Daoy (cell line): ENCODE data around the gene SEMA5A. TPM values are rescaled to one million over a fixed set of nuclear protein-coding genes. Genes with fewer than 3 reads are reported as not detected.

Experiments used
- DNase-seq: peaks from one replicate; pipeline ENCODE4 v3.0.0-alpha.2; 2015; ENCODE audit warnings: low read depth
- total RNA-seq: library from RNA; depleted of rRNA; stranded (reverse); fragments of >200 nt; shearing (Covaris generic); gene quantifications from 2 replicates; pipeline ENCODE4 v1.2.3, GENCODE V29; 2014

The SEMA5A gene
- total RNA-seq, 1 experiment from 2014 or later, result 0.23 TPM

DNA sequence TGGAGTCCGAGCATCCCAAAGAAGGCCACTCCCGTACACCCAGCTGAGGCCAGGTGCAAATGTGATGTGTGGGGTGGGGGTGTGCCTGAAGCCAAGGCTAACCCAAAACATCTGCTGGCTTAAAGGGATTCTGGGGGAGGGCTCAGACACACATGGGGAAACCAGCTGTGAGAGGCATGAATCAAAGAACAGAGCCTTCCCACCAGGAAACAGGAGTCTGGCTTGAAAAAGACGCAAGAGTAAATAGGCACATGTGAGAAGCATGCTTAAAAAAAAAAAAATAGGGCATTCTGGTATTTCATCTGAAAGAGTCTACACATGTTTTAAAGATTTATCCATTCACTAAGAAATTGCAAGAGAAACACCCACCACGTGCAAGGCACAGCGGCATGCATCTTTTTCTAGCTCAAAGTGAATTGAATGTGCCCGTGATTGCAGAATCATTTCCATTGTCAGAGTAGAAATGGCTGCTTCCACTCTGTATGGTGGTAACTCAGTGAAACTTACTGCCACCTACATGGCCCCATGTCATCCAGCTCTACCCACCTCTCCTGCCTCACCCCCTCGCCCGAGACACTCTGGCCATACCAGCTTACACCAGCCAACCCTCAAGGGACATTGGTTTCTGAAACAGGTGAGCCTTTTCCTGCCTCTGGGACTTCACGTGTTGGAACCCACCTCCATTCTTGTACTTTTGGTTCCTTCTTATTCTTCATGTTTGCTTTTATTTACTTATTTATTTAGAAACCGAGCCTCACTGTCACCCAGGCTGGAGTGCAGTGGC lies 71.5 kb downstream of the SEMA5A start:
- DNase-seq, result no peak

DNA sequence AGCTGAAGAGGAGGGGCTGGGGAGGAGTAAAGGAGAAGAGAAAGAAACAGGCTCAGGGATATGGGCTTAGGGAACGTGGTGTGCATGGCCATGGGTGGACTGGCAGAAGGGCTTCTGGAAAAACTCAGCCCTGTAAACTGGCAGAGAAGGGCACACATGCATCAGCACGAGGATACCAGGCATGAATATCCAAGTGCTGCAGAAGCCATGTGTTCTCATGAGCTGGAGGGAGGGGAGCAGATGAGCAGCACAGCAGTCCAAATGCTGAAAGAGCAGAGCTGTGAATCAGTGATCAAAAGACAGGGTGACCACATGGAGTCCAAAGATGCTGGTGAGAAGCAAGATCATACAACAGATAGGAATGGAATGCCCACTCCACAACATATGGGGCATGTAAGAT lies 72.3 kb downstream of the SEMA5A start:
- no peak for DNase-seq

DNA sequence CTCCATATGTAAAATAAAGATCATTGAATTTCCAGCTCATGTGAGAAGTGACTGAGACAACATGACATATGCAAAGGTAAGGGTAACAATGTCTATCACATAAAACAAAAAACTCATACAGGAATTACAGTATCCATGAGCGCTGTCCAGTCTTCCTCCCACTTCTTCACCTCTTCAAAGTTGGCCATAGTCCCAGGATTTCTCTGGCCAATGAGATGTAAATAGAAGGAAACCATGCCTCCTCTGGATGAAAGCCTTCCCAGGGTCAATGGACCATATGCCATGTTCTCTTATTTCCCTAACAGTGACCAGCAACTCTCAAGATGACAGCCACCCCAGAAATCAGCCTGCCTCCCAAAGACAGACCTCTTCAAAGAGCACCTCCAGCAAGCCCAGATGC lies 75.5 kb downstream of the SEMA5A start:
- no peak for DNase-seq

DNA sequence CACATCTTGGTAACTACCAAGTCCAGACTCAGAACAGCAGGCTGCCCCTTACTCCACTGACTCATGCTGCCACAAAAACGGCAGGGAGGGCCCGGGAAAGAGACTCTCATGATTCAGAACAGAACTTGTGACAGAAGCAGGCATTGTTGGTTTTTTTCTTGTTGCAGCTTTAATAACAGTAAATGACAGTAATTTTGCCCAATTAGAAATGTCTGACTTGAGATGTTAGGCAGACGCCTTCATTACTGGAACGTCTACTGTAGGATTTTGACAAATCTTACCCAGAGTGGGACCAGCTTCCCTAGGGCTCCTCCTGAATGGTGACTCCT lies 77.9 kb downstream of the SEMA5A start:
- DNase-seq, result peak; percentile 38

DNA sequence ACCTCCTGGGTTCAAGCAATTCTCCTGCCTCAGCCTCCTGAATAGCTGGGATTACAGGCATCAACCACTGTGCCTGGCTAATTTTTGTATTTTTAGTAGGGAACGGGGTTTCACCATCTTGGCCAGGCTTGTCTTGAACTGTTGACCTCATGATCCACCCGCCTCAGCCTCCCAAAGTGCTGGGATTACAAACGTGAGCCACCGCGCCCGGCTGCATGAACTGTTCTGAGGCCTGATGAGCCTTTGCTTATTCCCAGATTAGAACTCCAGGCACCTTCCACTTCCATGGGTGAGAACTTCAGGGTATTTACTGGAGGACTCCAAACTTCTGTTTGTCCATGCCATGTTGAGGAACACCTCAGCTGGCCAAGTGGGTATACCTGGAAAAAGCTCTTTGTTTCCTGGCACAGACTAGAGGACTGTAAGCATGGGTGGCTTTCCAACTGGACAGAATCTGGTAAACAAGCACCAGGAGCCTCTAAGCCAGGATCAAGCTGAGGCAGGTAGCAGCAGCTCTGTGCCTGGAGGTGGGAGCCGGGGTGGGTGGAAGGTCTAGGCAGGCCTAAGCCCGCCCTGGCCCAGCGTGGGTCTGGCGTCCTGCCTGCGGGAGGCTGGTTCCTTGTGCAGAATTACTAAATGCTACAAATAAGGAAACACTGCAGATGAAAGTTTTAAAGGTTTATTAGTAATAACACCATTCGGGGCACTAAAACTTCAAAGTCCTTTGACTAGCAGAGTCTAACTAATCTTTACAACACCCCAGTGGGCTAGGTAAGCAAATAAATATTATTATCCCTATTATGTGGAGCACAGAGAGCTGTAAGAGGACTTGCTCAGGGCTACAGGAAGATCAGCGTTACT lies 78.4 kb downstream of the SEMA5A start:
- DNase-seq, result peak; percentile 6

DNA sequence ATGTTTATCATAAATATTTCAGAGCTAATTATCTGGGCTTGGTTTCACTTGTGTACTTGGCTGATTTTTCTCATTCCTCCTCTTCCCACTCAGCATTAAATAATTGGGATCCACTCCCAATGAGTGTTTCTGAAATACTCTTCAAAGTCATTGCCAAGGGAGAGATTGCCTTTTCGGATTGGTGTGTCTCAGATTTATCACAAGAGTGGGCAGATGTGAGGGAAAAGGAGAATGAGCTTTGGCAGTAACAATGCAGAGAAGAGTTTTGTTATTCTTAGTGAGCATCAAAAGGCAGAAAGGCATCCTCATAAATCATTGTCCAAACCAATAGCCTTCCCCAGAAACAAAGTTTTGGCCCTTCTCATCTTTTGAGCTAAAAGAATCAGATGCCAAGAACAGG lies 79.2 kb downstream of the SEMA5A start:
- DNase-seq, result no peak

DNA sequence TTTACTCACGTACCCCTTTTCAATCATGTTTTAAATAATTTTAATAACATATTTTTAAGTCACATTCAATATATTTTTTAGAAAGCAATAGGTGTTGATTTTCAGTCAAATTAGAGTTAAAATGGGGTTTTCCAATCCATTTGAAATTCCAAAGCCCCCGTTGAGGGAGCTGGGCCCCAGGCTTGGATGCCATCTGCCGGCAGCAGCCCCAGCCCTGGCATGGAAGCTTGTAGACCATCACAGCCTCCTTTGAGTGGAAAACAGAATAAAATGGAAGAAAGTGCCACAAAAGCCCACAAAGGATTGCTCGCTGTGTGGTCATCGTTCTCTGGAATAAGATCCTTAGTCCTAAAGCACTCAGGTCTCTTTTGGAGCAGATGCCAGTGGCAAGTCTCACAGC lies 81.4 kb downstream of the SEMA5A start:
- no peak for DNase-seq

DNA sequence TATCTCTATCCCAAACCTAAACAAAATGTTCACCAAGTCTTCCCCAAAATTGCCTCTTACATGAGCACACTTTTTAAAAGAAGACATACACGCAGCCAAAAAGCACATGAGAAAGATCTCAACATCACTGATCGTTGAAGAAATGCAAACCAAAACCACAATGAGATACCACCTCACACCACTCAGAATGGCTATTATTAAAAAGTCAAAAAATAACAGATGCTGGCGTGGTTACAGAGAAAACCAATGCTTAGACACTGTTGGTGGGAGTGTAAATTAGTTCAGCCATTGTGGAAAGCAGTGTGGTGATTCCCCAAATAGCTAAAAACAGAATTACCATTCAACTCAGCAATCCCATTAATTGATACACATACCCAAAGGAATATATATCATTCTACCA lies 83.8 kb downstream of the SEMA5A start:
- DNase-seq, result no peak

DNA sequence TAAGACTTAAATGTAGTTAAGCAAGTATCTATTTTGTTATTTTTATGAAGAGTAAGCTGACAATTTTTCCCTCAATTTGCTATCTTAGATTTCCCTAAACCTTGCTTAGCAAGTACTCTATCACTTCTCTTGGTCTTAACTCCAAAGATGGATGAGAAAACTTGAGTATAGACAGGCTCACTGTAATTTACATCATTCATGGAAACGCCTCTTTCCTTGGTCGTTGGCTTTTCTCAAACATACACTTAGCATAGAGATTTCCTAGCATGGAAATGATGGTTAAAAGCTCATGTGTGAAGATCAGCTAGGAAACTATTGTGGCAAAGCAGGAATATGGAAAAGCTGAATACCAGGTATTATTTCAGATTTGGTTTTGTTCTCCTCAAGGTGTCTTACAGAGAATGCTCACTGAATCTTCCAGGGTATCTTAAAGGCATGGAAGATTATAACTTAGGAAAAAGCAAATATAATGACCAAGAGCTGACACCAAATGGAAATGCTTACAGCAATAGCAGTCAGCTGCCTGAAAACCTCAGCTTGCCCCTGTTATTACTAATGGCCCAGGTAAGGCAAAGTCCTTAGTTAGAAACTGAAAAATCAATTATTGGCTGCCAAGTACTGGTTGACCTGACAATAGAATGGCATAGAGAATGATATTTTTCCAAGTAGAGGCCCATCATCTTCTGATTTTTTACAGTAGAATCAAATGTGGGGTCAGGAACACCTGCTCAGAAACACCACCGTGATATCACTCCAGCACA lies 84.8 kb downstream of the SEMA5A start:
- DNase-seq, result no peak

DNA sequence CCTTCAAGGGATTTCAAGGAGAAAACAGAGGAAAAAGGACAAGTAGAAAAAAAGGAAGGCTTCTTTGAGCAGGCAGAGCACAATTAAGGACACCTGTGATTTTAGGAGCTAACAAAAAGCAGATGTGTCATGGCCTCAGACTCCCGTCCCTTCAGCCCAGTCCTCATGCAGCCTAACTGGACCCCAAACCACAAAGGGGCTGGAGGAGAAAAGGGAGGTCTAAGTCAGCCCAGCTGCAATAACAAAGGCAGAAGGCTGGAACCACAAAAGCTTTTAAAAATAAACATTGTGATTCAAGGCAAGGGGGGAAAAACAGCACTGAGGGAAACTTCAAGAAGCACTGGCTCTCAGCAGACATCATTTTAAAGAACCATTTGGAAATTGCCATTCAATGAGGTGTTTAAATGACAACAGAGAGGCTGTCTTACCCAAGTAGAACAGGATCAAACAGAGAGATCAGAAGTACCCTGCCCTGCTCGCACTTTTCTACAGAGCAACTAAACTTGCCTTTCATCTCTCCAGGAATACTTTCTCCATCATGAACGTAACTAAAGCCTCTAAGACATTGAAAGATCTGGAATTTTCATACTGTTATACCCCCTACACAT lies 89.3 kb downstream of the SEMA5A start:
- peak; percentile 24 for DNase-seq

DNA sequence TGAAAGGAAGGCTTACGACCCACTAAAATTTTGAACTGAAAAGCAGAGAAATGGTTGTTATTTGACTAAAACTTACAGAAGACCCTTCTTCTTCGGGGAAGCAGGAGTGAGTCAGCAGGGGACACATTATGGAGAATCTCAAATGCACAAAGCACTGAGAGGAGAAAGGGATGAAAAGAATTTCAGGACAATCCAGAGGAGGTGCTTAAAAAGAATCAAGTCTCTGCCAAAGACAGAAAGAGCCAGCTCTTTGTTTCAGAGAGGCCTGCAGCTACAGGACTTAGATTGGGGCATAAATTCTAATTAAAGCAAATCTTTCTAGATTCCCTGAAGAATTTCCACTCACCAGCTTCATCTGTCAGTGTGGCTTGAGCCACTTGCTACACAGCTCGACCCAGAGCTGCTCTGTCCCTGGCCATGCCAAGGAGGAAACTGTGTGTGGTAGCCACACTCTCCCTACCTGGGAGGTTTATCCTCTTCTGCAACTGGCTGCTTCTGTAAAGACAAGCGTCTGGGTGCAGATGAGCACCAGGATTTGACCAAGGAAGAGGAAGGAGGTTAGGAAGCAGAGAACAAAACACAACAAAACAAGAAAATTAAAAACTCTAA lies 89.9 kb downstream of the SEMA5A start:
- no peak for DNase-seq

DNA sequence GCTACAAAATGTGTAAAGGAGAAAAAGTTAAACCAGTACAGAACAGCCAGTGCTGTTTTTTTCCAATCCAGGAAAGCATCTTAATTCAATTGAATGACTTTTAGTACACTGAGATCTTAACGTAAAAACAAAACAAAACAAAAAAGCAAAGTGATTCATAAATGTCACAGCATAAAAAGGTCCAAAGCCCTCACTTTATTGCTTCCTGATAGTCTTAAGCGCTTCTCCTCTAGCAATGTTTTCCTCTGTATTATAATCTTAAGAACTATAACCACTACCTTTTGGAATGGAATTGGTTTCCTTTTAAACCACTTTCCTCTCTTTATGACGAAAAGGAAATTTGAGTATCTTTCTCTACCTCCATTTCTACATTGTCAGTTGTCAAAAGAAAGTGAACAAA lies 91.4 kb downstream of the SEMA5A start:
- no peak for DNase-seq

DNA sequence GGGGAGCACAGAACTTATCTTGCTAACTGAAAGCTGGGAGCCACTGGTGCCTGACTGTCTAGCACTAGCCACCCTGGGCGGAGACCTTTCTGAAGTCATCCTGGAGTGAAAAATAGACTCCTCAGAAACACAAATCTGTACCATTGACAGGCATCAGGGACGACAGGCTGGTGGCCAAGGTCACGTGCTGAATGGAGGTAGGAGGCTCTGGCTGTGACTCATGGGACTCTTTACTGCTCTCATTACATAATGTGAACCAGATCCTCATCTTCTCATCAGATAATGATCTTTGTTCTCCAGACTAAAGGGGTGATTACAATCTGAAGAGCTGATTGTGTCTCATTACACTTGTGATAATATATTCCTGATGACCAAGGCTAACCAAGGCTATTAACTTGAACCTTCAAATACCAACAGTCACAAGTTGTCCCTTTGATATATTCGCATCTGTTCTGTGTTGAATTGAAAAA lies 91.8 kb downstream of the SEMA5A start:
- DNase-seq, result no peak

DNA sequence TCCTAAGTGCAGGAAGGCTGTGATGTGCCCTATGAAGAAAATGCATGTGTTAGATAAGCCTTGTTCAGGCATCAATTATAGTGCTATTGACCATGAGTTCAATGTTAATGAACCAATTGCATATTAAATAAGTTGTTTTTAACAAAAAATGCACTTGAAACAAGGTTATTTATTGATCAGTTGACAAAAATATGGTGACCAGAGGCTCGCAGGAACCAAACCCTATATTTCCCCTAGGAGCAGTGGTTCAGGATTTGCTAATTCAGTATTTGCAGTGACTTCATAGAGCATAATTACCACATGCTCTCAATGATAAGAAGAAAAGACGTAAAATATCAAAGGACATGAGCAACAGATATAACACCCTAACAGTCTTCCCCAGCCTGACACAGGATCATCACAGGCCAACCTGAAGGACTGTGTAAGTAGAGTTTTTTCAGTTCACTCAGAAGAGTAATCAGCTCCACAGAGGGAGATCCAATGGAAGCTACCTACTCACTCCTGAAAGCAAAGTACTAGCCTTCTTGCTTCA lies 92.3 kb downstream of the SEMA5A start:
- DNase-seq, result no peak

DNA sequence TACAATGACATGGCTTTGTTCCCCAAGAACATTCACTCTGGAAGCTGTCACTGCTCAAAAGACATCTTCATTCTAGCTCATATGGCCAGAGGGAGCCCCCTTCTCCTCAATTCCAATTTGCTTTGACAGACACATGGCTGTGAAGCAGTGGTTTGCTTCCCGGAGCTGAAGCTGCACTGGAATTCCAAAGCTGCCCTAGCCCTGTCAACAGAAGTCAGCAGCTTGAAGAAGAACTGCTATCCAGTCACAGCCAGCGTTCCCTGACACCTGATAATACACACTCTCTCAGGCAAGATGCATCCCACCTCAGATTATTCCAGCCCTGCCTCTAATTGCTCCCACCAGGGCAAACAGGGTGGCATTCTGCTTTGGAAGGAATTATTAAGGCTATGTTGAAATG lies 93.7 kb downstream of the SEMA5A start:
- no peak for DNase-seq

DNA sequence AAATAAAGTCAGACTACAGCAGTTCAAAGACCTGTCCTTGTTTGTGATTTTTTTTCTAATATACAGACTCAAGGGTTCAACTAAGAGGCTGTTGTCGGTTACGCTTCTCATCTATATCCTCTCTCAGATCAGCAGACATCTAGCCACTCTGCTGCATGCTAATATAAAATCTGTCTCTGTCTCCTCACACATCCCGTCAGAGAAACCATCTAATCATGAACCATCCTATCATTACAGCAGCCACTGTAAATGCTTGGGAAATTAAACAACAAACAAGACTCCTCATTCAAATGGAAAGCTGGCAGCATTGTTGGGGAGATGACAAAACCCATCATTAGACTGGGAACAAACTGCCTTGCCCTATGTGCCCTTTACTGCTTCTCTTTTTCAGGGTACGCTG lies 94.8 kb downstream of the SEMA5A start:
- DNase-seq, result no peak

DNA sequence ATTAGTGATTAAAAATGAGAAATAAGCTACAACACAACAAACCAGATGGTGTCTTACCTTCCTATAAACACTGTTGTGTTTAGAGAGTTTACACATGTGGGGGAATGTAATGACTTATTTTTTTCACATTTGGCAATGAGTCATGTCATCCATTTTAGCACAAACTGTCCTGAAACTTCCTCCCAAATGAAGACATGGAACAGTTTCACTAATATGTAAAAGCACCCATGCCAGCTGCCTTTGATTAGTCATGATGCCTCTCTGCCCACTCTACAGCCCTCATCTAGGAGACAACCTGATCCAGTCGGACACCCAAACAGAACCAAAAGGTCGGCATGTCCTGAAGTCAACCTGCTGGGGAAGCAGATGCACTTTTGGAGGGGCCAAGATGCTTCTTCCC lies 98.2 kb downstream of the SEMA5A start:
- DNase-seq, result no peak

DNA sequence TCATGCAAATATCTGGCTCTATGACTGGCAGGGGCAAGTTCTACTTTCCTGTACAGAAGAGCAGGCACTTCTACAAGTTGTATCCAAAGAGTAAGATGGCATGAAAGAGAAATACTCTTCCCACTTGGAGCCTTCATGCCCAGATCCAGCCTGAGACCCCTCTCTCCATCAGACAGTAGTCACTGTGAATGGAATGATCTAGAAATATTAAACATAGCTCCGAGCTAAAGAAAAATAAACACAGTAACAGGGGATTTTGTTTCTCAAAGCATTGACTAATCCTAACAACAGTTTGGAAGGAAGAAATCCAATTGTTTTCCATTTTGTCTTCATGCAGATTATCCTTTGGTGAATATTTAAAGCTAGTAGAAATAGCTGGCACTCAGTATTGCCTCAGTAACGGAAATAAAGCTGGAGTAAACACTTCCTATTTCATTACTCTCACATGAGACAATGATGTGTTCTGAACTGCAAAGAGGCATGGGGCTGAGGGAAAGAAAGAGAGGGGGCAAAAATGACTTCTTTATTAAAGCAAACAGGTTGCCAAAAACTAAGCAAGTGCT lies 100.0 kb downstream of the SEMA5A start:
- no peak for DNase-seq

DNA sequence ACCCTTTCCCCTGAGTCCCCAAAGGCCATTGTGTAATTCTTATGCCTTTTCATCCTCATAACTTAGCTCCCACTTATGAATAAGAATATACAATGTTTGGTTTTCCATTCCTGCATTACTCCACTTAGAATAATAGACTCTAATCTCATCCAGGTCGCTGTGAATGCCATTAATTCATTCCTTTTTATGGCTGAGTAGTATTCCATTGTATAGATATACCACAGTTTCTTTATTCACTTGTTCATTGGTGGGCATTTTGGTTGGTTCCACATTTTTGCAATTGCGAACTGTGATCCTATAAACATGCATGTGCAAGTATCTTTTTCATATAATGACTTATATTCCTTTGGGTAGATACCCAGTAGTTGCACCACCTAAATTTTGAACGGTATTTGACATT lies 101.5 kb downstream of the SEMA5A start:
- DNase-seq, result no peak

DNA sequence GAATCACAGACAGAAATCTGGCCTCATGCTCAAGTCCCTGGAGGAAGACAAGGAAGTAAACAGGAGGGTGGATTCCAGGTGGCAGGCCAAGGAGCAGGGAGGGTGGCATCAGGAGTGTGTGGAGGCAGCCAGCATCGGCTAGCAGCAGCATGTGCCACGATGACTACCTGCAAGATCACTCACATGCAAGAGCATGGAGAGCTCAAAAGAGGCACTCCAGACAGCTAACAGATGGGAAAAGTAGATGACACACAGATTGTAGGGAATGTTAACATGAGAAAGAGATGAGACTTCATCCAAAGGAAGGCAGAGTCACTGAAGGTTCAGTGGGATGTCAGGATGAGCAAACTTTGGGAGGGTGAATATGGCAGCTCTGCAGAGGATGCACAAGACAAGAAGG lies 104.3 kb downstream of the SEMA5A start:
- DNase-seq, result no peak

DNA sequence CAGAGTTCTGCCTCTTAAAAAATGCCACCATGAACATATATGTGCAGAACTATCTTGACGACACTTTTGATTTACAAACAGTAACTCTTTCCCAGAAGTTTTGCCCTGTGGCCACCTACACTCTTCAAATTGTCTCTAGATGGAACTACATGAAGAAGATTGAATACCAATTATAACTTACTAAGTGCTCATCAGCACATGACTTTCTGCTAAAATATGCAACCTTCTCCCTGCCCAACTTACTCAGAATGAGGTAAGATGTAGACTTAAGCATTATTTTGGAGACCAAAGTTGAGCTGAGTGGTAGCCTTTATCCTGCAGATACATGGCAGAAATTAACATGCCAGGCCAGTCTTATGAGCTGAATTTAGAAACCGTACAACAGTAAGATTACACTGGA lies 105.4 kb downstream of the SEMA5A start:
- no peak for DNase-seq
